ENCODE measurements around the gene CHIA.
A peak's percentile ranks its signal among the peaks of the same experiment; 100 is the strongest.
"Not testable (repeated sequence)": the region's sequence is repeated elsewhere in the genome, so short reads cannot be mapped to it uniquely, and the experiment has no call there.

Gene CHIA

DNA sequence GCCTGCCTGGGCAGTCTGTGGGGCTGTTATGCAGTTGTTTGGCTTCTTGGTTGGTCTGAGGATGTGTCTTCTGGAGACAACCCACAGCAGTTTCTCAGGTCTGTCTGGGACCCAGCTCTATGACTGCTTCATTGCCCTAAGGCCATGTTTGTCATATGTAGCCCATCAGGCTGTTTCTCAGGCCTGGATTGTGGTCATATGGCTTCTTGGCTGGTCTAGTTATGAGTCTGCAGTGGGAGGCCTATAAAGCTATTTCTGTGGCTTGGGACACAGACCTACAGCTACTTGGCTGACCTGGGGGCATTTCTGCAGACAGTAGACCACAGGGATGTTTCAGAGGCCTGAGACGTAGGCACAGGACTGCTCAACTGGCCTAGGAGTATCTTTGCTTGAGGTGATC, 41.5 kb downstream of the CHIA start:
- TF ChIP-seq POLR2AphosphoS5 (IDR thresholded peaks at IDR 0.05; ENCODE audit: low read depth) (no peak), SPI1 (IDR thresholded peaks at IDR 0.05; ENCODE audit: borderline replicate concordance, low read depth) (no peak), GABPA (IDR thresholded peaks at IDR 0.05; ENCODE audit: low read depth) (no peak)
- TF ChIP-seq, protein P1, sequence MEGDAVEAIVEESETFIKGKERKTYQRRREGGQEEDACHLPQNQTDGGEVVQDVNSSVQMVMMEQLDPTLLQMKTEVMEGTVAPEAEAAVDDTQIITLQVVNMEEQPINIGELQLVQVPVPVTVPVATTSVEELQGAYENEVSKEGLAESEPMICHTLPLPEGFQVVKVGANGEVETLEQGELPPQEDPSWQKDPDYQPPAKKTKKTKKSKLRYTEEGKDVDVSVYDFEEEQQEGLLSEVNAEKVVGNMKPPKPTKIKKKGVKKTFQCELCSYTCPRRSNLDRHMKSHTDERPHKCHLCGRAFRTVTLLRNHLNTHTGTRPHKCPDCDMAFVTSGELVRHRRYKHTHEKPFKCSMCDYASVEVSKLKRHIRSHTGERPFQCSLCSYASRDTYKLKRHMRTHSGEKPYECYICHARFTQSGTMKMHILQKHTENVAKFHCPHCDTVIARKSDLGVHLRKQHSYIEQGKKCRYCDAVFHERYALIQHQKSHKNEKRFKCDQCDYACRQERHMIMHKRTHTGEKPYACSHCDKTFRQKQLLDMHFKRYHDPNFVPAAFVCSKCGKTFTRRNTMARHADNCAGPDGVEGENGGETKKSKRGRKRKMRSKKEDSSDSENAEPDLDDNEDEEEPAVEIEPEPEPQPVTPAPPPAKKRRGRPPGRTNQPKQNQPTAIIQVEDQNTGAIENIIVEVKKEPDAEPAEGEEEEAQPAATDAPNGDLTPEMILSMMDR (IDR thresholded peaks at IDR 0.05; ENCODE audit: insufficient read depth, low read length) = no peak
- TF ChIP-seq, protein P2, sequence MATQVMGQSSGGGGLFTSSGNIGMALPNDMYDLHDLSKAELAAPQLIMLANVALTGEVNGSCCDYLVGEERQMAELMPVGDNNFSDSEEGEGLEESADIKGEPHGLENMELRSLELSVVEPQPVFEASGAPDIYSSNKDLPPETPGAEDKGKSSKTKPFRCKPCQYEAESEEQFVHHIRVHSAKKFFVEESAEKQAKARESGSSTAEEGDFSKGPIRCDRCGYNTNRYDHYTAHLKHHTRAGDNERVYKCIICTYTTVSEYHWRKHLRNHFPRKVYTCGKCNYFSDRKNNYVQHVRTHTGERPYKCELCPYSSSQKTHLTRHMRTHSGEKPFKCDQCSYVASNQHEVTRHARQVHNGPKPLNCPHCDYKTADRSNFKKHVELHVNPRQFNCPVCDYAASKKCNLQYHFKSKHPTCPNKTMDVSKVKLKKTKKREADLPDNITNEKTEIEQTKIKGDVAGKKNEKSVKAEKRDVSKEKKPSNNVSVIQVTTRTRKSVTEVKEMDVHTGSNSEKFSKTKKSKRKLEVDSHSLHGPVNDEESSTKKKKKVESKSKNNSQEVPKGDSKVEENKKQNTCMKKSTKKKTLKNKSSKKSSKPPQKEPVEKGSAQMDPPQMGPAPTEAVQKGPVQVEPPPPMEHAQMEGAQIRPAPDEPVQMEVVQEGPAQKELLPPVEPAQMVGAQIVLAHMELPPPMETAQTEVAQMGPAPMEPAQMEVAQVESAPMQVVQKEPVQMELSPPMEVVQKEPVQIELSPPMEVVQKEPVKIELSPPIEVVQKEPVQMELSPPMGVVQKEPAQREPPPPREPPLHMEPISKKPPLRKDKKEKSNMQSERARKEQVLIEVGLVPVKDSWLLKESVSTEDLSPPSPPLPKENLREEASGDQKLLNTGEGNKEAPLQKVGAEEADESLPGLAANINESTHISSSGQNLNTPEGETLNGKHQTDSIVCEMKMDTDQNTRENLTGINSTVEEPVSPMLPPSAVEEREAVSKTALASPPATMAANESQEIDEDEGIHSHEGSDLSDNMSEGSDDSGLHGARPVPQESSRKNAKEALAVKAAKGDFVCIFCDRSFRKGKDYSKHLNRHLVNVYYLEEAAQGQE (IDR thresholded peaks at IDR 0.05; ENCODE audit: insufficient replicate concordance, low read depth) = no peak
- Histone ChIP-seq H3K27me3 (ENCODE audit: insufficient read depth, poor library complexity, severe bottlenecking) (no peaks in the 10 kb centered on the region), H3K27ac (replicated peaks) (no peak overlapping the region), H3K4me3 (replicated peaks; ENCODE audit: insufficient read depth, low read length) (no peak overlapping the region)
- no peak for DNase-seq (ENCODE audit: low read depth in 1 of 2, low spot score in 1 of 2)

DNA sequence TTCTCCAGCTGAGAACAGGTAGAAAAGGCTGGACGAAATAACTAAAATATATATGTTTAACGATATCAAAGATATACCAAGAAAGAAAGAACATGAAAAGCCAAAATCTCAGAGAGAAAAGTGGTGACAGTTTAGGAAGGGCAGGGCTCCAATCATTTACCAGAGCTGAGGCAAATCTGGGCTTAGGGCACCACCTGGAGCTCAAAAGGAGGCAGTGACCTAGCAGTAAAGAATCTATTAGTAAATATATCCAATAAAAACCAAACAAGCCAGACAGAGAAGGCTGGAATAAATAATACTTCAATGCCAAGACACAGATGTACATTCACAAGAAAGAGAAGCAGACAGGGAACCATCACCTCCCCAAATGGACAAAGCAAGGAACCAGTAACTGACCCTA, 43.5 kb downstream of the CHIA start:
- TF ChIP-seq, protein P2 (IDR thresholded peaks at IDR 0.05; ENCODE audit: insufficient replicate concordance, low read depth) = no peak
- TF ChIP-seq, protein P1 (IDR thresholded peaks at IDR 0.05; ENCODE audit: insufficient read depth, low read length) = peak; percentile 18
- no peak overlapping the region for H3K27ac ChIP-seq (replicated peaks)
- peak in 1 of 2 experiments; percentile 18 for DNase-seq (ENCODE audit: low read depth in 1 of 2, low spot score in 1 of 2)

DNA sequence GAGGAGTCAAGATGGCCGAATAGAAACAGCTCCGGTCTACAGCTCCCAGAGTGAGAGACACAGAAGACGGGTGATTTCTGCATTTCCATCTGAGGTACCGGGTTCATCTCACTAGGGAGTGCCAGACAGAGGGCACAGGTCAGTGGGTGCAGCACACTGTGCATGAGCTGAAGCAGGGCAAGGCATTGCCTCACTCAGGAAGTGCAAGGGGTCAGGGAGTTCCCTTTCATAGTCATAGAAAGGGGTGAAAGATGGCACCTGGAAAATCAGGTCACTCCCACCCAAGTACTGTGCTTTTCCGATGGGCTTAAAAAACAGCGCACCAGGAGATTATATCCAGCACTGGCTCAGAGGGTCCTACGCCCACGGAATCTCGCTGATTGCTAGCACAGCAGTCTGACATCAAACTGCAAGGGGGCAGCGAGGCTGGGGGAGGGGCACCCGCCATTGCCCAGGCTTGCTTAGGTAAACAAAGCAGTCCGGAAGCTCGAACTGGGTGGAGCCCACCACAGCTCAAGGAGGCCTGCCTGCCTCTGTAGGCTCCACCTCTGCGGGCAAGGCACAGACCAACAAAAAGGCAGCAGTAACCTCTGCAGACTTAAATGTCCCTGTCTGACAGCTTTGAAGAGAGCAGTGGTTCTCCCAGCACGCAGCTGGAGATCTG, 44.7 kb downstream of the CHIA start:
- H3K4me3 ChIP-seq (replicated peaks; ENCODE audit: insufficient read depth, low read length); H3K27me3 ChIP-seq (ENCODE audit: insufficient read depth, poor library complexity, severe bottlenecking); DNase-seq (ENCODE audit: low read depth in 1 of 2, low spot score in 1 of 2); H3K27ac ChIP-seq (replicated peaks): not testable (repeated sequence)

More for the DNA sequence above, 43.5 kb downstream of the CHIA start:
- H3K4me3 ChIP-seq (replicated peaks; ENCODE audit: insufficient read depth, low read length) = no peak overlapping the region
- no peaks in the 10 kb centered on the region for H3K27me3 ChIP-seq (ENCODE audit: insufficient read depth, poor library complexity, severe bottlenecking)

DNA sequence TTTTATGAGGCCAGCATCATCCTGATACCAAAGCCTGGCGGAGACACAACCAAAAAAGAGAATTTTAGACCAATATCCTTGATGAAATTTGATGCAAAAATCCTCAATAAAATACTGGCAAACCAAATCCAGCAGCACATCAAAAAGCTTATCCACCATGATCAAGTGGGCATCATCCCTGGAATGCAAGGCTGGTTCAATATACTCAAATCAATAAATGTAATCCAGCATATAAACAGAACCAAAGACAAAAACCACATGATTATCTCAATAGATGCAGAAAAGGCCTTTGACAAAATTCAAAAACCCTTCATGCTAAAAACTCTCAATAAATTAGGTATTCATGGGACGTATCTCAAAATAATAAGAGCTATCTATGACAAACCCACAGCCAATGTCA, 48.2 kb downstream of the CHIA start:
- not testable (repeated sequence) for DNase-seq (ENCODE audit: low read depth in 1 of 2, low spot score in 1 of 2); H3K27me3 ChIP-seq (ENCODE audit: insufficient read depth, poor library complexity, severe bottlenecking); H3K27ac ChIP-seq (replicated peaks); H3K4me3 ChIP-seq (replicated peaks; ENCODE audit: insufficient read depth, low read length)

DNA sequence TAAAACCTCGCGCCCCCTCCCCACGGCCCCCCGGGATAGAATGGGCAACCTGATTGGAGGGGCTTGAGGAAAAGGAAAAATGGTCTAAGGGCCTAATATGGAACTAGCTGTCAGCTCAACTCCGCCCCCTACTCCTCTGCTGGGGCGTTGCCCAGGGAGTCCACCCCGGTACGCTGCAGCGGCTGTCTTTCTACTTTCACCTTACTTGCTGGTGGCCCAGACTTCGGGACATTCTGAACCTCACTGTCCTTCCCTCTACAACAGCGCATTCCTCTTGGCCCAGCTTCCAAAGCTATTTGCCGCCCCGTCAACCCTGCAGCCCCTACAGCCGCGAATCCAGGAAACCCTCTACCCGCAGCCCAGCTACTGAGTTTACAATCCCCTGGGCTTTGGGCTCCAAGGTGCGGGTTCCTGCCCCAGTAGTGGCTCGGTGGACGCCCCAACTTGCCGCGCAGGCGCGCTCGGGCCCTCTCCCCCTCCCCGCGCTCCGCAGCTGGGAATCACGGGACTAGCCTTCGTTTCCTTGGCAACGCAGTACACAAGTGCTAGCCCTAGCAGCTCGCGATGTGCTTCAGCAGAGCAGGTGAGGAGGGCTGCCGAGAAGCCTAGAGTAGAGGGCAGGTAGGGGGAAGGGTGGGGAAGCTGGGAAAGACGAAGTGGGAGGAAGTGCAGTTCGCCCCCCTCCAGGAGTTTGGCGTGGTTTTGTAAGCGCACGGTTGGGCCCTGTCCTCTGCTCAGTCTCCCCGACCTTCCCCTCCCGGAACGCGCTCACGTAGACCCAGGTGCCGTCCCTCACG, 55.6 kb downstream of the CHIA start:
- Histone ChIP-seq H3K27ac (replicated peaks) (peak overlapping the region; percentile 48), H3K4me3 (replicated peaks; ENCODE audit: insufficient read depth, low read length) (peak overlapping the region; percentile 59), H3K27me3 (ENCODE audit: insufficient read depth, poor library complexity, severe bottlenecking) (peaks cover 3% of the 10 kb centered on the region)
- TF ChIP-seq POLR2AphosphoS5 (IDR thresholded peaks at IDR 0.05; ENCODE audit: low read depth) (no peak), GABPA (IDR thresholded peaks at IDR 0.05; ENCODE audit: low read depth) (no peak), SPI1 (IDR thresholded peaks at IDR 0.05; ENCODE audit: borderline replicate concordance, low read depth) (peak; percentile 11; the same call in 1 of the 2 replicates)
- TF ChIP-seq, protein P1 (IDR thresholded peaks at IDR 0.05; ENCODE audit: insufficient read depth, low read length) = no peak
- TF ChIP-seq, protein P2 (IDR thresholded peaks at IDR 0.05; ENCODE audit: insufficient replicate concordance, low read depth) = no peak
- DNase-seq (ENCODE audit: low read depth in 1 of 2, low spot score in 1 of 2) = peak; percentile 87 to 88

All from HL-60 (cell line).